ENCODE measurements around the gene ZP1.

The ZP1 gene

GRCh38 chr11:60859616-60860250 is 7.6 kb upstream of the ZP1 start:
- DNase-seq (ENCODE audit: low spot score), result no peak

GRCh38 chr11:60860943-60861342 is 6.4 kb upstream of the ZP1 start:
- DNase-seq (ENCODE audit: low spot score), result no peak

GRCh38 chr11:60862171-60862570 is 5.2 kb upstream of the ZP1 start:
- no peak for DNase-seq (ENCODE audit: low spot score)

- no peak for DNase-seq (ENCODE audit: low spot score)
These were observed 3.5 kb upstream of the ZP1 start for GRCh38 chr11:60863550-60864521.

- DNase-seq (ENCODE audit: low spot score), result no peak
These were observed 2.4 kb upstream of the ZP1 start for GRCh38 chr11:60864856-60865513.

- DNase-seq (ENCODE audit: low spot score), result no peak
These were observed 734 bp downstream of the ZP1 start for GRCh38 chr11:60867871-60868681.

GRCh38 chr11:60868682-60869450 is 1.5 kb downstream of the ZP1 start:
- DNase-seq (ENCODE audit: low spot score), result no peak

- DNase-seq (ENCODE audit: low spot score), result no peak
These were observed 2.1 kb downstream of the ZP1 start for GRCh38 chr11:60869451-60869825.

GRCh38 chr11:60870276-60870675 is 2.9 kb downstream of the ZP1 start:
- DNase-seq (ENCODE audit: low spot score), result no peak

- no peak for DNase-seq (ENCODE audit: low spot score)
These were observed 3.5 kb downstream of the ZP1 start for GRCh38 chr11:60870733-60871377.

GRCh38 chr11:60871378-60872061 is 4.2 kb downstream of the ZP1 start:
- DNase-seq (ENCODE audit: low spot score), result no peak

GRCh38 chr11:60872124-60872960 is 5.0 kb downstream of the ZP1 start:
- no peak for DNase-seq (ENCODE audit: low spot score)

GRCh38 chr11:60872961-60873524 is 5.7 kb downstream of the ZP1 start:
- DNase-seq (ENCODE audit: low spot score), result no peak

GRCh38 chr11:60873533-60873932 is 6.2 kb downstream of the ZP1 start:
- DNase-seq (ENCODE audit: low spot score), result no peak

- DNase-seq (ENCODE audit: low spot score), result no peak
These were observed 7.4 kb downstream of the ZP1 start for GRCh38 chr11:60874421-60875365.

- DNase-seq (ENCODE audit: low spot score), result no peak
These were observed 8.2 kb downstream of the ZP1 start for GRCh38 chr11:60875366-60876167.

GRCh38 chr11:60876168-60876485 is 8.8 kb downstream of the ZP1 start:
- no peak for DNase-seq (ENCODE audit: low spot score)

Measured in D341Med (cell line).